GM15510 (cell line): ENCODE data around the gene TADA2B.

Experiments used
- POLR2A ChIP-seq: IDR thresholded peaks from 3 replicates; pipeline ENCODE4 v1.6.1; 2011; ENCODE audit warnings: borderline replicate concordance; ENCODE audit not compliant: insufficient read length; ENCODE audit errors: extremely low read depth

Gene TADA2B

GRCh38 chr4:7103031-7103606, 59.9 kb downstream of the TADA2B start:
- TF ChIP-seq POLR2A = peak; percentile 62

GRCh38 chr4:7103607-7104365, 60.6 kb downstream of the TADA2B start:
- TF ChIP-seq POLR2A = no peak

GRCh38 chr4:7104366-7105031, 61.3 kb downstream of the TADA2B start:
- no peak for TF ChIP-seq POLR2A

- TF ChIP-seq POLR2A = no peak
These were observed 62.1 kb downstream of the TADA2B start for GRCh38 chr4:7105276-7105675.

- TF ChIP-seq POLR2A = no peak
These were observed 64.2 kb downstream of the TADA2B start for GRCh38 chr4:7107166-7107905.
